K562 treated with DMSO at 1 percent for 12 hours (cell line): Measurements from ENCODE around the gene GNAZ. TPM values are rescaled to one million over a fixed set of nuclear protein-coding genes. Genes with fewer than 3 reads are reported as not detected.

Experiments
- total RNA-seq: library from RNA; unstranded; fragments of 300-600 nt; gene quantifications from 2 replicates; pipeline ENCODE4 v1.2.3, GENCODE V29; 2022; ENCODE audit not compliant: insufficient read depth

GNAZ gene
- 0.41 and 0.56 TPM in 2 replicates for total RNA-seq

GRCh38 chr22:23070418-23071229 is at the start of gene GNAZ:
Gene GNAZ (plus strand): TSS chr22:23070519. CDS start chr22:23095696, 25,177 bp downstream.

GRCh38 chr22:23144932-23145877 is 74.9 kb downstream of the GNAZ start, which contains the start of gene RAB36:
Gene RAB36 (plus strand): TSS chr22:23145477. CDS start chr22:23146617, 1,140 bp downstream.

Other genes starting within 250 kb of the GNAZ start
- not detected in 2 replicates for gene IGLL5, start 182.7 kb upstream of the GNAZ start, total RNA-seq
- gene RSPH14, start 71.5 kb downstream of the GNAZ start, total RNA-seq, result 3.1 TPM in 1 of 2 replicates, not detected in the other
- gene RAB36, start 75.0 kb downstream of the GNAZ start, total RNA-seq, result not detected in 2 replicates
- gene BCR, start 110.0 kb downstream of the GNAZ start, total RNA-seq, result 13.4 and 82.5 TPM in 2 replicates